ENCODE data around the gene MBD5.

DNA sequence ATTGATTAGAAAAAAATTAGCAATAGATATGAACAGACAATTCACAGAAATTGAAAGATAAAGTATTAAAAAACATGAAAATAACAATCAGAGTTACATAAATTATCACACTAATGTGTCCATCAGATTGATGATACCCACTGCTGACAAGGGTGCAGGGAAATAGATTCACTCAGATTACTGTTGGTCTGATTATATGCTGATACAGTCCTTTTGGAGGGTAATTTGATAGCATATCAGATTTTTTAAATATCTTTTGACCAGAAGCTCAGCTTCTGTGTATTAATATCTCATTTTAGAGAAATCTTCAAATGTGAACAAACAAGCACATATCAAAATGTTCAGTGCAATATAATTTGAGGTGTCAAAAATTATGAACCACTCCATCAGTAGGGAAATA lies 465.8 kb downstream of the MBD5 start:
- TF ChIP-seq, protein P1, sequence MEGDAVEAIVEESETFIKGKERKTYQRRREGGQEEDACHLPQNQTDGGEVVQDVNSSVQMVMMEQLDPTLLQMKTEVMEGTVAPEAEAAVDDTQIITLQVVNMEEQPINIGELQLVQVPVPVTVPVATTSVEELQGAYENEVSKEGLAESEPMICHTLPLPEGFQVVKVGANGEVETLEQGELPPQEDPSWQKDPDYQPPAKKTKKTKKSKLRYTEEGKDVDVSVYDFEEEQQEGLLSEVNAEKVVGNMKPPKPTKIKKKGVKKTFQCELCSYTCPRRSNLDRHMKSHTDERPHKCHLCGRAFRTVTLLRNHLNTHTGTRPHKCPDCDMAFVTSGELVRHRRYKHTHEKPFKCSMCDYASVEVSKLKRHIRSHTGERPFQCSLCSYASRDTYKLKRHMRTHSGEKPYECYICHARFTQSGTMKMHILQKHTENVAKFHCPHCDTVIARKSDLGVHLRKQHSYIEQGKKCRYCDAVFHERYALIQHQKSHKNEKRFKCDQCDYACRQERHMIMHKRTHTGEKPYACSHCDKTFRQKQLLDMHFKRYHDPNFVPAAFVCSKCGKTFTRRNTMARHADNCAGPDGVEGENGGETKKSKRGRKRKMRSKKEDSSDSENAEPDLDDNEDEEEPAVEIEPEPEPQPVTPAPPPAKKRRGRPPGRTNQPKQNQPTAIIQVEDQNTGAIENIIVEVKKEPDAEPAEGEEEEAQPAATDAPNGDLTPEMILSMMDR (IDR thresholded peaks at IDR 0.05) = no peak
- TF ChIP-seq POLR2A (IDR thresholded peaks at IDR 0.05) = no peak
